ENCODE measurements around the gene RAPH1.

DNA sequence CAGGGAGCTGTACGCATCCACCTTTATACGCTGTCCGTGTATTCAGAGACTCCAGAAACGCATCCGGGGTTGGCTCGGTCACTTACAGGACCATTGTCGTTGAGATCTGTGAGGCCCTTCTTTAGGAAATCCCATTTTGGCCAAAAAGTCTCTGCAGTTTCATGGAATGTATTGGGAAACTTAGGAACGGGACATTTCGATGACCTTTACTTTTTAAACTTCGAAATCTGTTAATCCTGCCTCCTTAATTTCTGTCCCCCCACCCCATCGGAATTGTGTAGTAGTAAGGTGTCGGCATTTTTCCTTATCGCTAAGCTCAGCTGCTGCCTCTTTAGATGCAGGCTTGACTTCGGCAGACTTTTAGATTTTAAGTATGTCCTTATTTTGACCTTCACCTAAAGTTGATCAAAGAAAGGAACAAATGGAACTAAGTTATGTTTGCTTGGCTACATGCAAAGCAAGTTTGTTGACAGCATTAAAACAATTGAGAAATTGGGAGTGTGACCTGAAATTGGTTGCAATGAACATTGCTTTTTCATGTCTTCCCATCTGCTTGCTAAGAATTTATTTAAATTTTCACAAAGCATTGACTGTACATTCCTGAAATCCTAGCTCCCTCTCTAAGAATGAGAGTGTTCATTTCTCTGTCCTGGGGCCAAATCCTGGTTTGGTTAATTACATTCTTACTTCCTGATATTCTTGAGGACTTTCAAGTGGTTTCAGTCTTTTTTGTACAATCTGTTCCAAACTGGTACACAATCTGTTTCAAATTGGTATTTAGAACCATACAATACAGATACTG, 884 bp upstream of the RAPH1 start:
- TF ChIP-seq, protein P1, sequence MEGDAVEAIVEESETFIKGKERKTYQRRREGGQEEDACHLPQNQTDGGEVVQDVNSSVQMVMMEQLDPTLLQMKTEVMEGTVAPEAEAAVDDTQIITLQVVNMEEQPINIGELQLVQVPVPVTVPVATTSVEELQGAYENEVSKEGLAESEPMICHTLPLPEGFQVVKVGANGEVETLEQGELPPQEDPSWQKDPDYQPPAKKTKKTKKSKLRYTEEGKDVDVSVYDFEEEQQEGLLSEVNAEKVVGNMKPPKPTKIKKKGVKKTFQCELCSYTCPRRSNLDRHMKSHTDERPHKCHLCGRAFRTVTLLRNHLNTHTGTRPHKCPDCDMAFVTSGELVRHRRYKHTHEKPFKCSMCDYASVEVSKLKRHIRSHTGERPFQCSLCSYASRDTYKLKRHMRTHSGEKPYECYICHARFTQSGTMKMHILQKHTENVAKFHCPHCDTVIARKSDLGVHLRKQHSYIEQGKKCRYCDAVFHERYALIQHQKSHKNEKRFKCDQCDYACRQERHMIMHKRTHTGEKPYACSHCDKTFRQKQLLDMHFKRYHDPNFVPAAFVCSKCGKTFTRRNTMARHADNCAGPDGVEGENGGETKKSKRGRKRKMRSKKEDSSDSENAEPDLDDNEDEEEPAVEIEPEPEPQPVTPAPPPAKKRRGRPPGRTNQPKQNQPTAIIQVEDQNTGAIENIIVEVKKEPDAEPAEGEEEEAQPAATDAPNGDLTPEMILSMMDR (conservative IDR thresholded peaks at IDR 0.05; ENCODE audit: low read depth, low read length), result no peak
- no peak for TF ChIP-seq EZH2 (IDR thresholded peaks at IDR 0.05; ENCODE audit: borderline replicate concordance, low read depth, low read length, poor library complexity, severe bottlenecking)
